EH (cell line): ENCODE measurements around the gene RDH13.
"Not testable (repeated sequence)": the region's sequence is repeated elsewhere in the genome, so short reads cannot be mapped to it uniquely, and the experiment has no call there.

Experiments used
- DNase-seq: peaks from one replicate; pipeline ENCODE4 v3.0.0-alpha.2; 2015; ENCODE audit warnings: low read depth

The RDH13 gene

GRCh38 chr19:55044771-55045716 is 17.9 kb downstream of the RDH13 start:
- no peak for DNase-seq

GRCh38 chr19:55044286-55044685 is 18.7 kb downstream of the RDH13 start:
- no peak for DNase-seq

- no peak for DNase-seq
Observed at GRCh38 chr19:55042688-55043087, 20.3 kb downstream of the RDH13 start.

GRCh38 chr19:55042344-55042678 is 20.6 kb downstream of the RDH13 start:
- DNase-seq = no peak

GRCh38 chr19:55041627-55042343 is 21.2 kb downstream of the RDH13 start:
- DNase-seq = no peak

- DNase-seq = no peak
Observed at GRCh38 chr19:55041244-55041626, 21.7 kb downstream of the RDH13 start.

- DNase-seq = not testable (repeated sequence)
Observed at GRCh38 chr19:55040654-55041053, 22.3 kb downstream of the RDH13 start.

GRCh38 chr19:55037603-55038002 is 25.3 kb downstream of the RDH13 start:
- DNase-seq = not testable (repeated sequence)

- no peak for DNase-seq
Observed at GRCh38 chr19:55036058-55036457, 26.9 kb downstream of the RDH13 start.

GRCh38 chr19:55034751-55035150 is 28.2 kb downstream of the RDH13 start:
- no peak for DNase-seq

GRCh38 chr19:55032976-55033643 is 29.8 kb downstream of the RDH13 start:
- not testable (repeated sequence) for DNase-seq

- no peak for DNase-seq
Observed at GRCh38 chr19:55032170-55032800, 30.7 kb downstream of the RDH13 start.

- no peak for DNase-seq
Observed at GRCh38 chr19:55031178-55031577, 31.8 kb downstream of the RDH13 start.

GRCh38 chr19:55028757-55029156 is 34.2 kb downstream of the RDH13 start:
- no peak for DNase-seq

- DNase-seq = no peak
Observed at GRCh38 chr19:55027472-55028337, 35.2 kb downstream of the RDH13 start.

GRCh38 chr19:55027140-55027471 is 35.8 kb downstream of the RDH13 start:
- not testable (repeated sequence) for DNase-seq

- DNase-seq = no peak
Observed at GRCh38 chr19:55024111-55024510, 38.8 kb downstream of the RDH13 start.

- not testable (repeated sequence) for DNase-seq
Observed at GRCh38 chr19:55020351-55020750, 42.6 kb downstream of the RDH13 start.

- DNase-seq = no peak
Observed at GRCh38 chr19:55018633-55019032, 44.3 kb downstream of the RDH13 start.

- DNase-seq = no peak
Observed at GRCh38 chr19:55018216-55018615, 44.7 kb downstream of the RDH13 start.

- no peak for DNase-seq
Observed at GRCh38 chr19:55016017-55016416, 46.9 kb downstream of the RDH13 start.
